Endothelial cell of coronary artery (primary cell): ENCODE measurements around the gene CPA4. TPM values are rescaled to one million over a fixed set of nuclear protein-coding genes. Genes with fewer than 3 reads are reported as not detected.

Source experiments
- total RNA-seq: library from RNA; depleted of rRNA; stranded (reverse); fragments of >200 nt; gene quantifications from 2 replicates; pipeline ENCODE4 v1.2.3, GENCODE V29; 2014

Gene CPA4, protein sequence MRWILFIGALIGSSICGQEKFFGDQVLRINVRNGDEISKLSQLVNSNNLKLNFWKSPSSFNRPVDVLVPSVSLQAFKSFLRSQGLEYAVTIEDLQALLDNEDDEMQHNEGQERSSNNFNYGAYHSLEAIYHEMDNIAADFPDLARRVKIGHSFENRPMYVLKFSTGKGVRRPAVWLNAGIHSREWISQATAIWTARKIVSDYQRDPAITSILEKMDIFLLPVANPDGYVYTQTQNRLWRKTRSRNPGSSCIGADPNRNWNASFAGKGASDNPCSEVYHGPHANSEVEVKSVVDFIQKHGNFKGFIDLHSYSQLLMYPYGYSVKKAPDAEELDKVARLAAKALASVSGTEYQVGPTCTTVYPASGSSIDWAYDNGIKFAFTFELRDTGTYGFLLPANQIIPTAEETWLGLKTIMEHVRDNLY
- 0.27 and 35.0 TPM in 2 replicates for total RNA-seq

DNA sequence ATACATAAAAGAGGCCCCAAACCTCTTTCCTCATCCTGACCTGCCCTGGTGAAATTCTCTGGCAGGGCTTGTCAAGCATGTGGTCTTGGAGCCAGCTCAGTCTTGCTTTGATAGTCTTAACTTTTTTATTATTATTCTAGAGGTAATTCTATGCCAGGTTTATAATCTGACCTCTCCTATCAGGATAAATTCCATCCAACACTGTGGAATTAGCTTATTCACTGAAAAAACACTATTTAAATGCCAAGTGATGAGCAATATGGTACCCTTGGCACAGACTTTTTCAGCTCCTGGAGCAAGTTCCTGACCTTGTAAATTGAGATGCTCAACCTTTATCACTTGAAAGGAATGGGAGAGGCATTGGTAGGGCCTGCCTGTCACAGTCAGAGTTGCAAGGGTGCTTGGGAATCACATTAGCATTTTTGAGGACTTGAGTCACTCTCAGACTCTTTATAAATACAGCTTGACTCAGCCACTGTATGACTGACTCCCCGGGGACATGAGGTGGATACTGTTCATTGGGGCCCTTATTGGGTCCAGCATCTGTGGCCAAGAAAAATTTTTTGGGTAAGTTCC lies at the start of gene CPA4:
TSS of gene CPA4 (plus strand) at position 480 of the 576 bp plus-strand sequence. CDS start at position 500, 20 bp downstream.

DNA sequence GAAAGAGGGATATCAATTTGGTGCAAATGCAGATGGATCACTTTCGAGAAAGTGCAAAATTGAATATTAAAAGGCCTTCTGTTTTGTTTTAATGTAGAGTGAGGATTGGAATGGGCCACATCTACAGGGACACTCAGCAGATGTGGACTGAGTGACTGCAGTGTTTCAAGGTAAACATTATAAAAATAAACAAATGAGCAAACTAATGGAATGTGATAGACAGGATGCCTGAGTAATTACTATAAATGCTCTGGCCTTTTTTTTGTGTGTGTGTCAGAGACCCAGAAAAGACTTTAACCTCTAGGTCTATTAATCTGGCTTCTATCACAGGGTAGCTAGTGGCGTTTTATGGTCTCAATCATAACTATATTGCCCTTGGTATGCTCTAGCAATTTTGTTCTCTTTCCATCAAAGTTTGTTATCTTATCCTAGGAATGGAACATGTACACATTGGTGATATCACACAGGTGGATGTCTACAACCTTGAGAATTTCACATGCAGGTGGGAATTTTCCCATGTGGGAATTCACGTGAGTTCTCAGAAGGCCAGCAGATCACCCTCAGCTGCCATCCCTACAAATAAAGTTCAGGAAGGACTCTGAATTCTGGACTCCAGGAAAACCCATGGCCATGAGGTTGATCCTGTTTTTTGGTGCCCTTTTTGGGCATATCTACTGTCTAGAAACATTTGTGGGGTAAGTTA lies 26.6 kb upstream of the CPA4 start, which contains the start of gene CPA2:
TSS of gene CPA2 (plus strand) at position 606 of the 703 bp plus-strand sequence. CDS start at position 625, 19 bp downstream.

DNA sequence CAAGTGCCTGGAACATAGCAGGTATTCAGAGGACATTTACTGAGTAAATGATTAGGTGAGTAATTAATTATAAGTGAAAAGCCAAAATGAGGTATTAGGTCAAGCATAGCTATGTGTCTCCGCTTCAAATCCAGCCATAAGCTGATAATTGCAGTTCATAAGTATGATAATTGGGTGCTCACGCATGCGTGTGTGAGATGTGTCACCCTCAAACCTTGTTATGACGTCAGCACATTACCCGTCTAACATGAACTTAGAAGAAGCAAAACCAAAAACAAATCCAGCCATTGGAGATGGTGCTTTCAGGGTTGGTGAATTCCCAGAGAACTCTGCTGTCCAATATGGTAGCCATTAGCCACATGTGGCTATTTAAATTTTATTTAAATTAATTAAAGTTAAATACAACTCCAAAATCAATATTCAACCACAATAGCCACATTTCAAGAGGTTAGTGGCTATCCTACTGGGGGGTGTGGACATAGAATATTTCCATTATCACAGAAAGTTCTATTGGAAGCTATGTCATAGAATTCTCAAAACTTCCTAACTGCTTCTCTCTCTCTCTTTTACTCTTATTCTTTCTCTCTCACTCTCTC lies 51.4 kb downstream of the CPA4 start, which contains the start of gene CPA5:
TSS of gene CPA5 (plus strand) at position 546 of the 596 bp plus-strand sequence. CDS start 1,670 bp downstream, outside the sequence.

Other genes with a start within 250 kb of the CPA4 start
- gene ZC3HC1, start 241.8 kb upstream of the CPA4 start, total RNA-seq, result 15.6 and 17.9 TPM in 2 replicates
- 24.8 and 26.4 TPM in 2 replicates for gene KLHDC10, start 222.6 kb upstream of the CPA4 start, total RNA-seq
- gene TMEM209, start 87.8 kb upstream of the CPA4 start, total RNA-seq, result 6.1 and 6.3 TPM in 2 replicates
- gene SSMEM1, start 85.3 kb upstream of the CPA4 start, total RNA-seq, result not detected in 2 replicates
- gene CPA2, start 26.3 kb upstream of the CPA4 start, total RNA-seq, result not detected in 2 replicates
- gene CPA5, start 51.7 kb downstream of the CPA4 start, total RNA-seq, result not detected in 2 replicates
- not detected in 2 replicates for gene CPA1, start 87.3 kb downstream of the CPA4 start, total RNA-seq
- 6.6 and 7.1 TPM in 2 replicates for gene CEP41, start 147.9 kb downstream of the CPA4 start, total RNA-seq
- 8.3 and 52.8 TPM in 2 replicates for gene MEST, start 198.9 kb downstream of the CPA4 start, total RNA-seq